Glutamatergic neuron (in vitro differentiated cells): ENCODE measurements around the gene AADACL4. TPM values are rescaled to one million over a fixed set of nuclear protein-coding genes. Genes with fewer than 3 reads are reported as not detected.

Experiments
- DNase-seq: peaks from one replicate; pipeline ENCODE4 v3.0.0; 2022
- H3K27ac Mint-ChIP-seq: one replicate; pipeline ENCODE4 v1.8.0; 2020; ENCODE audit warnings: mild to moderate bottlenecking, mixed read lengths, inconsistent platforms; ENCODE audit not compliant: unreplicated experiment
- H3K27me3 Mint-ChIP-seq: one replicate; pipeline ENCODE4 v1.8.0; 2020; ENCODE audit warnings: mild to moderate bottlenecking, moderate library complexity, mixed read lengths, inconsistent platforms; ENCODE audit not compliant: unreplicated experiment
- H3K36me3 Mint-ChIP-seq: one replicate; pipeline ENCODE4 v1.8.0; 2020; ENCODE audit warnings: mild to moderate bottlenecking, mixed read lengths, inconsistent platforms; ENCODE audit not compliant: unreplicated experiment
- H3K4me1 Mint-ChIP-seq: one replicate; pipeline ENCODE4 v1.8.0; 2020; ENCODE audit warnings: mild to moderate bottlenecking, low read depth, mixed read lengths, inconsistent platforms; ENCODE audit not compliant: unreplicated experiment
- H3K4me3 Mint-ChIP-seq: one replicate; pipeline ENCODE4 v1.8.0; 2020; ENCODE audit warnings: mild to moderate bottlenecking, mixed read lengths, inconsistent platforms; ENCODE audit not compliant: unreplicated experiment
- H3K9me3 Mint-ChIP-seq: one replicate; pipeline ENCODE4 v1.8.0; 2020; ENCODE audit warnings: mild to moderate bottlenecking, moderate library complexity, mixed read lengths, inconsistent platforms; ENCODE audit not compliant: unreplicated experiment
- total RNA-seq: library from RNA; stranded (reverse); fragmentation: NEBNext Ultra II Directional; extraction: Animal tissue kit (Norgen Biotek cat#: 25700); gene quantifications from one replicate; pipeline ENCODE4 v1.2.1, GENCODE V29; 2021; ENCODE audit not compliant: unreplicated experiment
- TF ChIP-seq, protein P1 (sequence below): fragments of 200-600 bp; sonication (generic); IDR thresholded peaks from one replicate; pipeline ENCODE4 v1.5.0; 2021; ENCODE audit not compliant: partially characterized antibody, unreplicated experiment

AADACL4 gene
- total RNA-seq, 1 donor from 2014 or later = not detected

DNA sequence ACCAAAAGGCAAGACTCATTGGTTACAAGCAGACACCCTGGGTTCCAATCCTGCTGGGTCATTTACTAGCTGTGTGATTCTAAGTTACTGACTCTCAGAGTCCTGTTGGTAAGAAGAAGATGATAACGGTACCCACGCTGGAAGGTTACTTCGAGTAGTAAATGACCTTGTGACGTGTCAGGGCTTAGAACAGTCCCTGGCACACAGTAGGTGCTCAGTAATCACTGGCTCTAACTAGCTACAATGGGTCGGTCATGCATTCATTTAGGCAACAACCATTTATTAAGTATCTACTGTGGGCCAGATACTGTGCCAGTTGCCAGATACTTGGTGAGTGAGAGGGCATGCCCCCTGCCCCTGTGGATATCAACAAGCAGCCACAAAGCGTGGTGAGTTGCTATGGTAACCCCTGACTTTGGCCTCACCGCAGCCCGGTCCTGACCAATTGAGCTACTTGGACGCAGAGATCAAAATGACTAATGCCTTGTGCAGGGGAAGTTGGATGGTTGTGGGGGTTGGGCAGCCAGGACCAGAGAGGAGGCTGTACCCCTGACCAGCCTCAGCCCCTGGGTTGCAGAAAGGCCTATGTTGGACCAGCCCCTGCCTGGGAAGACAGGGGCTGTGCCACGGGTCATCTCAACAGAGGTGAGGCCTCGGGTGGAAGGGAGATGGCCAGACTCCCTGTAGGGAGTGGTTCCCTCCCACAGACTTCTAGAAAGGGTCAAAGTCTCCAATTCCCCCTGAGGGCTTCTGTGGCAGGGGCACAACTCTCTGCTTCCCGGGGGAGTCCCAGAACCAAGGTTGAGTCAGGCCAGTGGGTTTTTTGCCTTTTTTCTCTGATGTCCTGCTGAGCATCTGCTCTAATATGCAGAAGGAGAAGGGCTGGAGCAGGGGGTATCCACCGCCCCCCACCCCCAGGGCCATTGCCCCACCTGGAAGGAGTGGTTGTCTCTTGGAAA lies 41.9 kb upstream of the AADACL4 start:
- no peaks in the 10 kb centered on the region for H3K36me3 Mint-ChIP-seq
- peaks cover 6% of the 10 kb centered on the region for H3K27me3 Mint-ChIP-seq
- H3K4me1 Mint-ChIP-seq = no peaks in the 10 kb centered on the region
- no peak for DNase-seq
- H3K27ac Mint-ChIP-seq = no peak overlapping the region
- TF ChIP-seq, protein P1, sequence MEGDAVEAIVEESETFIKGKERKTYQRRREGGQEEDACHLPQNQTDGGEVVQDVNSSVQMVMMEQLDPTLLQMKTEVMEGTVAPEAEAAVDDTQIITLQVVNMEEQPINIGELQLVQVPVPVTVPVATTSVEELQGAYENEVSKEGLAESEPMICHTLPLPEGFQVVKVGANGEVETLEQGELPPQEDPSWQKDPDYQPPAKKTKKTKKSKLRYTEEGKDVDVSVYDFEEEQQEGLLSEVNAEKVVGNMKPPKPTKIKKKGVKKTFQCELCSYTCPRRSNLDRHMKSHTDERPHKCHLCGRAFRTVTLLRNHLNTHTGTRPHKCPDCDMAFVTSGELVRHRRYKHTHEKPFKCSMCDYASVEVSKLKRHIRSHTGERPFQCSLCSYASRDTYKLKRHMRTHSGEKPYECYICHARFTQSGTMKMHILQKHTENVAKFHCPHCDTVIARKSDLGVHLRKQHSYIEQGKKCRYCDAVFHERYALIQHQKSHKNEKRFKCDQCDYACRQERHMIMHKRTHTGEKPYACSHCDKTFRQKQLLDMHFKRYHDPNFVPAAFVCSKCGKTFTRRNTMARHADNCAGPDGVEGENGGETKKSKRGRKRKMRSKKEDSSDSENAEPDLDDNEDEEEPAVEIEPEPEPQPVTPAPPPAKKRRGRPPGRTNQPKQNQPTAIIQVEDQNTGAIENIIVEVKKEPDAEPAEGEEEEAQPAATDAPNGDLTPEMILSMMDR = no peak
- H3K4me3 Mint-ChIP-seq = no peak overlapping the region
- peaks cover 4% of the 10 kb centered on the region for H3K9me3 Mint-ChIP-seq

DNA sequence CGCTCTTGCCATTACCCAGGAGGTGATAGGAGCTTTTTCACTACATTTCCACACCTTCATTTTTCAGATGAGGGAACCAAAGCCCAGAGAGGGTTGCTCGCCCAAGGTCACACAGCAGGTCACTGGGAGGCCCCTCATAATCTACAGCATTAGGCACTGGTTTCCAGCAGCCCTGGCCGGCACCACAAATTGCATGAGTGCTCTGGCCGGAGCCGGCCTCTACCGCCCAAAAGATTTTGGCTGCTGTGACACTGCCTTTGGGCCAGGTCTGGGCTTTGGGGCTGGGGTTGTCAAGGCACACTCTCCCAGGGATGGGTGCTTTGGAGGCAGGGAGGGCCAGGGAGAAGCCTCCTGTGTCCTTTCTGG lies 41.2 kb upstream of the AADACL4 start:
- Mint-ChIP-seq H3K27me3 (no peaks in the 10 kb centered on the region), H3K9me3 (no peaks in the 10 kb centered on the region), H3K4me3 (no peak overlapping the region), H3K4me1 (no peaks in the 10 kb centered on the region), H3K36me3 (no peaks in the 10 kb centered on the region), H3K27ac (no peak overlapping the region)
- no peak for DNase-seq
- TF ChIP-seq, protein P1 = no peak

DNA sequence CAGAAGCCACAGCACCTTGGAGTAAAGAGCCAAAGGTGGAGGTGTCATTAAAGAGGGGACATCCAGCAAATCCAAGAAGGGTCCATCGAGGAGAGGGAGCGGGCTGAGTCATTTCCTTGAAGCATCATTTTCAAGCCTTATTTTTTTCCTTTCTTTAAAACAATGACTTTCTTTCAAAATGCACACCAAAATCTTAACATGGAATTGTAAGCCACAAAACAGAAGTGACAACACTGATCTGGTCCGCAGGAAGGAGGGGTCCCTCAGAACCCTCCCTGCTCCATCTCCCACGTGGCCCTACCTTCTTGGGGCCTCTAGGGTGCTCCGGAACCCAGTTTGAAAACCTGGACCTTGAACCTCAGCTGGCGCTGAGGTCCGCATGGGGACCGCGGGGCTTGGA lies 40.7 kb upstream of the AADACL4 start:
- no peaks in the 10 kb centered on the region for H3K36me3 Mint-ChIP-seq
- no peaks in the 10 kb centered on the region for H3K4me1 Mint-ChIP-seq
- H3K4me3 Mint-ChIP-seq = no peak overlapping the region
- TF ChIP-seq, protein P1 = no peak
- H3K27ac Mint-ChIP-seq = no peak overlapping the region
- no peak for DNase-seq
- H3K27me3 Mint-ChIP-seq = peaks cover 3% of the 10 kb centered on the region
- H3K9me3 Mint-ChIP-seq = no peaks in the 10 kb centered on the region

- no peak overlapping the region for H3K27ac Mint-ChIP-seq
- H3K4me3 Mint-ChIP-seq = no peak overlapping the region
- no peaks in the 10 kb centered on the region for H3K9me3 Mint-ChIP-seq
- no peaks in the 10 kb centered on the region for H3K36me3 Mint-ChIP-seq
- DNase-seq = no peak
- H3K27me3 Mint-ChIP-seq = peaks cover 3% of the 10 kb centered on the region
- H3K4me1 Mint-ChIP-seq = no peaks in the 10 kb centered on the region
- TF ChIP-seq, protein P1 = no peak
Measured at GRCh38 chr1:12604114-12604874, 39.6 kb upstream of the AADACL4 start.
